ENCODE data around the gene MIEF2.
"Not testable (repeated sequence)": the region's sequence is repeated elsewhere in the genome, so short reads cannot be mapped to it uniquely, and the experiment has no call there.

Gene MIEF2

DNA sequence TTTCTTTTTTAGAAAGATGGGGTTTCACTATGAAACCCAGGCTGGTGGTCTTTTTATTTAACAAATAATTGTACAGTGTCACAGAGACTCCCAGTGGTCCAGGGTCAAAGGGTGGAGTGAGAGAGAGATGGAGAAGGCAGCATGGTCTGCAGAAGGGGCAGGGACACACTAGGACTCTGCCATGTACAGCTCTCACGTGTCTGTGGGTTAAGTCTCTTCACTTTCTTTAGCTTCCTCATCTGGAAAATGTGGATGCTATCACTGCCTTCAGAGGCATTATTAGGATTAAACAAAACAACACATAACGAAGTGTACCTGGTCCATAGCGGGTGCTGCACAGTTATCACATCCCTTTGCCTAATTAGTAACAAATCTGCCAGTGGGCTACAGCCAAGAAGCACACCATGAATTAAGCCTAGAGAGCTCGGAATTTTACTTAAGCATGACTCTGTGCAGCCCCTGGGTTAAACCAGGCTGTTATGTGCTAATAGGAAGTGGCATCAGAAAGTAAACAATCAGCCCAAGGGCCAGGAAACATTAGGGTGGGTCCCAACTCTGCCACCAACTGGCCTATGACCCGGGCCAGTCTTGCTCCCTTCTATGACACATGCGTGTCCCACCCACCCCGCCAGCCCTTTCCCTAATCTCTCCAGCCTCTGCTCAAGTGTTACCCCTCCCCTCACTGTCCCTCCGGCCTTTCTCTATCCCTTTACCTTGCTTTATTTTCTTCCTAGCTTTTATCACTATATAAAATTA, 40.4 kb downstream of the MIEF2 start:
- DNase-seq: no peak

DNA sequence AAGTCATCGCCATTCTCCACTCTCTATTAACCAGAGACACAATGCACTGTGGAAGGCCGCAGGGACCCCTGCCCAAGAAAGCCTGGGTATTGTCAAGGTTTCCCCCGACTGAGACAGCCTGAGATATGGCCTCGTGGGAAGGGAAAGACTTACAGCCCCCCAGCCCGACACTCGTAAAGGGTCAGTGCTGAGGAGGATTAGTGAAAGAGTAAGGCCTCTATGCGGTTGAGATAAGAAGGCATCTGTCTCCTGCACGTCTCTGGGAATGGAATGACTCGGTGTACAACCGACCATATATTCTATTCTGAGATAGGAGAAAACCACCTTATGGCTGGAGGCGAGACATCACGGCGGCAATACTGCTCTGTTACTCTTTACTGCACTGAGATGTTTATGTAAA, 42.7 kb downstream of the MIEF2 start:
- DNase-seq: not testable (repeated sequence)

DNA sequence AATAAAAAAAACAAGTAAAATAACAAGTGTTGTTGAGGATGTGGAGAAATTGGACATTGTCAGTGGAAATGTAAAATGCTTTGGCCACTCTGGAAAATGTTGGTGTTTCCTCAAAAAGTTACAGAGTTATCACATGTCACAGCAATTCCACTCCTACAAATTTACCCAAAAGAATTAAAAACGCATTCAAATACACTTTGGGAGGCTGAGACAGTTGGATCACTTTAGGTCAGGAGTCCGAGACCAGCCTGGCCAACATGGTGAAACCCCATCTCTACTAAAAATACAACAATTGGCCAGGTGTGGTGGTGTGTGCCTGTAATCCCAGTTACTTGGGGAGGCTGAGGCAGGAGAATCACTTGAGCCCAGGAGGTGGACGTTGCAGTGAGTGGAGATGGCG, 48.7 kb downstream of the MIEF2 start:
- DNase-seq: no peak

DNA sequence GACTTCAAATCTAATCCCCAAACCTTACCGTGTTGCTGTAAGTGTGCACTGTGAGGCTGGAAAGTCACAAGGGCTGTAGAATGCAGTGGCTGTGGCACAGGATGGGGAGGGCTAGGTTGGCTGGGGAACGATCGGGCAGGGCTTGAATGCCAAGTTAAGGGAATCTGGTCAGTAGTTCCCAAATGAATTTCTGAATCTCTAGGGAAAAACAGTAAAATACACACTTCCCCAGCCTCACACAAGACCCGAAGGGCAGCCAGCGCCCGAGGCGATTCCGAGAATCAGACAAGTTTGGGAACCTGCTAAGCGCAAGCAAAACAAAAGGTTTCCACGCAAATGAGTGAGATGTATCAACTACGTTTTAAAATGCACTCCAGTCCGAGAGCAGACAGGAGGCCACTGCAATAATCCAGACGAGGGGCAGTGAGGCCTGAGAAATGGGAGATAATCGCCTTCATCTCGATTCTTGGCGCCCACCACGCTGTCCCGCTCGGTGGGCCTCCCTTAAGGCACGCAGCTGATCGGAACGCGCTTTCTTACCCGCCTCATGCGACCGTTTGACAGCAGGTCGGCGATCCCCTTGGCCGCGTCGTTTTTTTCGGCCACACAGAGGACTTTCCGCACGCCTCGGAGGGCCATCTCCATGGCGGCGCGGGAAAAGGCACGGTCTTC, 53.7 kb downstream of the MIEF2 start:
- DNase-seq: no peak

DNA sequence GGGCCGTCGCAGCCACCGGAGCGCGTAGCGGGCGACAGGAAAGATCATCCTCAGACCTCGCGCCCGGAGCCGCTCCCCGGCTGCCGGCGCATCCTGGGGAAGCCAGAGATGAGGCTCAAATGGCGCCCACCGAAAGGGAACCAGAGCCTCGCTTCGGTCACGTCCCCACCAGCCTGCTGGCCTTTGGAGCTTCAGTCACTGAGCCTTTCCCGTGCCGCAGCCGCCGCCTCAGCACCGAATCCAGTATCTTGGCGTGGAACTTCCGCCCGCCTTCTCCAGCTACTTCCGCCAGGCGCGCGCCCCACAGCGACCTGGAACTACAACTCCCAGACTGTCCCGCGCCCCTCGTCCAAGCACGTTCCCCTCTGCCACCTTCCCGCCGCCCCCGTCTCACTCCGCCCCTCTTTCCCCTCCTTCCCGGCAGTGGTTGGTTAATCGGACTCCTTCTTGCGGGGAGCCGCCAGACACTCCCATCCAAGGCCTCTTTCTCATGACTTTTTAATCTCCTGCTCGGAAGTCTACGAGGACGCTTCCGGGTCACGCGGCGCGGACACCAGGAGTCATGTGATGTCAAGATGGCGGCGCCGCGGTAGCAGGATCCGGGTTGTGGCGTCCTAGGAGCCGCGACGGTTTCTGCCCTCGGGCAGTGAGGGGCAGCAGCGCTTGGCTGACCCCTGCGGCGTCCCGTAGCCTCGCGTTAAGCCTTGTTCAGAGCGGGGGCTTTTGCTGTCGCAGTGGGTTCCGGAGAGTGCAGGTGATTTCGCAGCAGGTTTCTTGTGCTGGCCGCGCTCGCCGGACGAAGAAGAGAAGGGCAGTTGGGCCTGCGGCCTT, 54.5 kb downstream of the MIEF2 start, which contains the start of the genes SMCR8 and TOP3A:
TSS of gene SMCR8 (plus strand) at position 563 of the 831 bp plus-strand sequence. CDS start 497 bp downstream, outside the sequence.
TSS of gene TOP3A (minus strand) at position 264 of the 831 bp plus-strand sequence. CDS start at position 48, 216 bp downstream.
- peak; percentile 98 for DNase-seq

DNA sequence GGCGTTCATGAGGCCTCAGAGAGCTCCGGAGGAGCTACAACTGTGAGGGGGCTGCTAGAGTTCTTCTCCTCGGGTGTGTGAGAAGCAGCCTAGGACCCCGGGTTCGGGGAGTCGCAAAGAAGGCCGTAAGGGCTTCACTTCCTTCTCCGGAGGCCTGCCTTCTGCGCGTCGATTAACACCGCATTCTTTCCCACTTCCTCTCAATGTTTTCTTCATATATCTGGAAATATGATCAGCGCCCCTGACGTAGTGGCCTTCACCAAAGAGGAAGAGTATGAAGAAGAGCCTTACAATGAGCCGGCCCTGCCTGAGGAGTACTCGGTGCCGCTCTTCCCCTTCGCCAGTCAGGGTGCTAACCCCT, 55.1 kb downstream of the MIEF2 start:
- DNase-seq: peak; percentile 44

DNA sequence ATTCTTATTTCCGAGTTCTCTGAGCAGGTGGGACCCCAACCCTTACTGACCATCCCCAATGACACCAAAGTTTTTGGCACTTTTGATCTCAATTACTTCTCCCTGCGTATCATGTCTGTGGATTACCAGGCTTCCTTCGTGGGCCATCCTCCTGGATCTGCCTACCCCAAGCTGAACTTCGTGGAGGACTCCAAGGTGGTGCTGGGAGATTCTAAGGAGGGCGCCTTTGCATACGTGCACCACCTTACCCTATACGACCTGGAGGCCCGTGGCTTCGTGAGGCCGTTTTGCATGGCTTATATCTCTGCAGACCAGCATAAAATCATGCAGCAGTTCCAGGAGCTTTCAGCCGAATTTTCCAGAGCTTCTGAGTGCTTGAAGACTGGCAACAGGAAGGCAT, 55.5 kb downstream of the MIEF2 start:
- no peak for DNase-seq

All from activated CD4-positive, alpha-beta T cell treated with anti-CD3 and anti-CD28 coated beads for 48 hours (primary cell).